Spleen (tissue), 7 donors: Measurements from ENCODE around the gene CABLES2.

ENCODE experiments used
- CTCF ChIP-seq, 11 experiments: fragments of 200-600 bp in 7 of 11; fragments of 450-650 bp in 4 of 11; sonication (generic) in 4 of 11; IDR thresholded peaks in 8 of 11; conservative IDR thresholded peaks in 3 of 11; 1 replicate in 7 of 11; 2 replicates in 4 of 11; pipeline versions ENCODE4 v1.4.0 to v1.8.0; 2016 to 2021; ENCODE audit warnings: antibody characterized with exemption in 11 of 11, inconsistent platforms in 4 of 11, mild to moderate bottlenecking in 1 of 11
- POLR2A ChIP-seq, 3 donors: fragments of 450-650 bp; IDR thresholded peaks; one replicate each; pipeline ENCODE4 v1.5.1; 2017; ENCODE audit warnings: antibody characterized with exemption in 3 of 3, mild to moderate bottlenecking in 1 of 3
- POLR2AphosphoS5 ChIP-seq, 3 donors: sonication (generic); formaldehyde crosslinking; IDR thresholded peaks; one replicate each; pipeline ENCODE4 v1.5.1; 2017; ENCODE audit warnings: antibody characterized with exemption in 3 of 3
- donor health status: DM: no; HTN: no; CAD: no; lungs with moderate emphysema.
- donor health status: DM: no; HTN: no; CAD: no.
- donor health status: DM: no; HTN: no; CAD: no.

GRCh38 chr20:62392077-62392418, 15.0 kb downstream of the CABLES2 start:
- no peak for TF ChIP-seq CTCF (IDR thresholded peaks at IDR 0.05 in 8 of 11, conservative IDR thresholded peaks at IDR 0.05 in 3 of 11)
- no peak for TF ChIP-seq POLR2A (IDR thresholded peaks at IDR 0.05)
- TF ChIP-seq POLR2AphosphoS5 (IDR thresholded peaks at IDR 0.05) = no peak
